A549 (cell line): ENCODE results near the gene GBA2. TPM values are rescaled to one million over a fixed set of nuclear protein-coding genes. Genes with fewer than 3 reads are reported as not detected.

Source experiments
- ATAC-seq, 2 experiments: fragments of 200-7000 bp in 1 of 2; fragments of >200 bp in 1 of 2; cut with Nextera tagmentation in 1 of 2; cut with Tn5 transposase in 1 of 2; 3 replicates each; pipeline versions ENCODE4 v1.8.0 to v1.9.1; 2018 to 2020; ENCODE audit warnings: mild to moderate bottlenecking in 1 of 2, moderate library complexity in 1 of 2
- CTCF ChIA-PET: fragments of 300-600 bp; sonication (Branson Sonifier 250); formaldehyde crosslinking; extraction: SDS; loops from one replicate; lab custom pipeline; 2021; ENCODE audit warnings: antibody characterized with exemption, inconsistent platforms; lab: Yijun Ruan, JAX
- POLR2A ChIA-PET: fragments of 350-600 bp; formaldehyde crosslinking; extraction: SDS; loops from one replicate; lab custom pipeline; 2021; ENCODE audit warnings: antibody characterized with exemption, inconsistent platforms; lab: Yijun Ruan, JAX
- DNase-seq, 2 experiments: peaks; one replicate each; pipeline versions ENCODE4 v3.0.0 to v3.0.0-alpha.2; 2011 to 2016; ENCODE audit warnings: low read depth in 1 of 2, low spot score in 1 of 2
- FAIRE-seq: peaks from 2 replicates; lab custom pipeline; 2011; peaks lifted over from hg19 to GRCh38; lab: Jason Lieb, UNC
- H3K27ac ChIP-seq, 2 experiments: fragments of >200 bp; sonication (Bioruptor Twin); formaldehyde crosslinking; 3 replicates each; pipeline ENCODE4 v1.5.1; 2016 to 2017
- H3K4me1 ChIP-seq: fragments of >200 bp; sonication (Bioruptor Twin); formaldehyde crosslinking; 3 replicates; pipeline ENCODE4 v1.6.1; 2016
- H3K4me2 ChIP-seq: fragments of >200 bp; sonication (Bioruptor Twin); formaldehyde crosslinking; 3 replicates; pipeline ENCODE4 v1.6.1; 2016
- H3K4me3 ChIP-seq: fragments of >200 bp; sonication (Bioruptor Twin); formaldehyde crosslinking; 3 replicates; pipeline ENCODE4 v1.5.1; 2016
- H3K9me3 ChIP-seq: fragments of >200 bp; sonication (Bioruptor Twin); formaldehyde crosslinking; 3 replicates; pipeline ENCODE4 v1.6.1; 2016
- CBX2 ChIP-seq: fragments of 200-600 bp; sonication (generic); IDR thresholded peaks from 2 replicates; pipeline ENCODE4 v1.6.1; 2016; ENCODE audit warnings: low read depth, mild to moderate bottlenecking, borderline replicate concordance
- CHD2 ChIP-seq: fragments of 150-350 bp; IDR thresholded peaks from 2 replicates; pipeline ENCODE4 v1.6.1; 2014; ENCODE audit warnings: low read length; ENCODE audit not compliant: partially characterized antibody
- EHF ChIP-seq: fragments of 250-450 bp; sonication (Bioruptor Pico); IDR thresholded peaks from 2 replicates; pipeline ENCODE4 v1.5.0; 2020; ENCODE audit warnings: mild to moderate bottlenecking
- EHMT2 ChIP-seq: fragments of 200-600 bp; sonication (generic); IDR thresholded peaks from 2 replicates; pipeline ENCODE4 v1.6.1; 2016; ENCODE audit warnings: antibody characterized with exemption, low read depth, mild to moderate bottlenecking, moderate library complexity
- FOSB ChIP-seq: fragments of 250-450 bp; sonication (Bioruptor Pico); IDR thresholded peaks from 2 replicates; pipeline ENCODE4 v1.5.0; 2020; ENCODE audit warnings: mild to moderate bottlenecking, moderate library complexity
- GATA3 ChIP-seq: IDR thresholded peaks from 2 replicates; pipeline ENCODE4 v1.6.1; 2012; ENCODE audit warnings: borderline replicate concordance
- HOXB5 ChIP-seq: fragments of 250-450 bp; sonication (Bioruptor Pico); IDR thresholded peaks from 2 replicates; pipeline ENCODE4 v1.5.0; 2020; ENCODE audit warnings: mild to moderate bottlenecking, moderate library complexity
- KDM5A ChIP-seq: fragments of 200-600 bp; sonication (generic); IDR thresholded peaks from 2 replicates; pipeline ENCODE4 v1.6.1; 2016; ENCODE audit warnings: antibody characterized with exemption, mild to moderate bottlenecking
- MAZ ChIP-seq: fragments of 150-350 bp; IDR thresholded peaks from 2 replicates; pipeline ENCODE4 v1.6.1; 2014; ENCODE audit warnings: antibody characterized with exemption, low read depth, low read length, borderline replicate concordance
- MYC ChIP-seq: IDR thresholded peaks from 2 replicates; pipeline ENCODE4 v1.6.1; 2012; ENCODE audit warnings: mild to moderate bottlenecking, inconsistent platforms, low read length, improper control_type of control experiment, borderline replicate concordance
- PHF8 ChIP-seq: fragments of 200-600 bp; sonication (generic); IDR thresholded peaks from 2 replicates; pipeline ENCODE4 v1.6.1; 2016; ENCODE audit warnings: low read depth, mild to moderate bottlenecking, antibody characterized with exemption, moderate library complexity, borderline replicate concordance
- POLR2A ChIP-seq: IDR thresholded peaks from 2 replicates; pipeline ENCODE4 v1.6.1; 2012; ENCODE audit warnings: mild to moderate bottlenecking, low read length
- POLR2AphosphoS2 ChIP-seq: conservative IDR thresholded peaks from 2 replicates; pipeline ENCODE4 v1.6.1; 2012; ENCODE audit warnings: low read length, improper control_type of control experiment, inconsistent platforms
- RARB ChIP-seq: fragments of 250-450 bp; sonication (Bioruptor Pico); IDR thresholded peaks from 2 replicates; pipeline ENCODE4 v1.8.0; 2021; ENCODE audit warnings: mild to moderate bottlenecking, moderate library complexity
- RCOR1 ChIP-seq: fragments of 150-350 bp; IDR thresholded peaks from 2 replicates; pipeline ENCODE4 v1.6.1; 2014; ENCODE audit warnings: antibody characterized with exemption, low read length, low read depth
- TP53 ChIP-seq: fragments of 250-450 bp; sonication (Bioruptor Pico); IDR thresholded peaks from 2 replicates; pipeline ENCODE4 v1.5.0; 2021; ENCODE audit warnings: mild to moderate bottlenecking, moderate library complexity
- WGBS: methylation state at CpG from one replicate; pipeline ENCODE4 v1.1.6; 2017; ENCODE audit errors: missing lambda C conversion rate; 5-methylcytosine and 5-hydroxymethylcytosine counted together
- polyA plus RNA-seq, 4 experiments: library from polyadenylated mRNA; depleted of rRNA in 3 of 4; stranded (reverse); fragments of >200 nt; fragmentation: RNase III in 1 of 4; extraction: RNeasy Plus Mini Kit Qiagen cat#74134 plus additional on column Dnase treatment in 1 of 4; gene quantifications; 2 replicates in 3 of 4; 3 replicates in 1 of 4; pipeline ENCODE4 v1.2.3, GENCODE V29; 2011 to 2017
- TF ChIP-seq, protein P1 (sequence below): IDR thresholded peaks from 2 replicates; pipeline ENCODE4 v1.6.1; 2012
- TF ChIP-seq, protein P2 (sequence below): fragments of 450-650 bp; IDR thresholded peaks from 2 replicates; pipeline ENCODE4 v1.6.1; 2014; ENCODE audit warnings: antibody characterized with exemption

Gene GBA2
- polyA plus RNA-seq, 2 of the 4 experiments (the other 2 are of a cell fraction) = 38.9 to 40.0 TPM

DNA sequence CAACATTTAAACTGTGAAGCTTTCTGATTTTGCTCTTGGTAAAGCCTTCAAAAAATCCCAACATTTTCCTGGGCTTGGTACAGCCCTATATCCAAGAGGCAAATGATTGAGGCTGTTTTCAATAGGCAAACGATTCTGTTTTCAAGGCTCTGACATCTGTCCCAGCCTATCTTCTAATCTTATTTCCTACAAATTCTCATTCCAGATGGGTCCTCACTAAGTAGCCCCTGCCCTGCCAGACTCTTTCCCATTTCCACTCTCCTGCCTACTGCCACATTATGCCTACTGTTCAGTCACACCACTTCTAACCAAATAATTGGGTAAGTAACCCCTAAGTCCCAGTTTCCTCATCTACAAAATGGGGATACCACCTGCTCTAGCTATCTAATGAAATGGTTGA, 3.5 kb downstream of the GBA2 start:
- H3K4me2 ChIP-seq = peak overlapping the region; percentile 94
- H3K4me3 ChIP-seq = no peak overlapping the region
- FAIRE-seq (no peak), DNase-seq (no peak), ATAC-seq (no peak)
- H3K27ac ChIP-seq = no peak overlapping the region
- CTCF ChIA-PET = interaction anchor here (0.7 to 13.6 kb wide), 5 partner anchors 8 to 75 kb away, joined by 3 to 116 read pairs (median 67); partner anchors contain the start of genes CREB3, MSMP and TLN1
- peaks cover 30% of the 10 kb centered on the region for H3K4me1 ChIP-seq
- no peaks in the 10 kb centered on the region for H3K9me3 ChIP-seq
- POLR2A ChIA-PET = interaction anchor here (4.8 kb wide), 1 partner anchor 14 kb away, joined by 41 read pairs; the partner anchor contains the start of genes CREB3 and TLN1
- no peak for TF ChIP-seq CHD2
- TF ChIP-seq, protein P1, sequence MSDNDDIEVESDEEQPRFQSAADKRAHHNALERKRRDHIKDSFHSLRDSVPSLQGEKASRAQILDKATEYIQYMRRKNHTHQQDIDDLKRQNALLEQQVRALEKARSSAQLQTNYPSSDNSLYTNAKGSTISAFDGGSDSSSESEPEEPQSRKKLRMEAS = no peak
- 83% methylated on average over 1 of the region's 1 CpG for WGBS

DNA sequence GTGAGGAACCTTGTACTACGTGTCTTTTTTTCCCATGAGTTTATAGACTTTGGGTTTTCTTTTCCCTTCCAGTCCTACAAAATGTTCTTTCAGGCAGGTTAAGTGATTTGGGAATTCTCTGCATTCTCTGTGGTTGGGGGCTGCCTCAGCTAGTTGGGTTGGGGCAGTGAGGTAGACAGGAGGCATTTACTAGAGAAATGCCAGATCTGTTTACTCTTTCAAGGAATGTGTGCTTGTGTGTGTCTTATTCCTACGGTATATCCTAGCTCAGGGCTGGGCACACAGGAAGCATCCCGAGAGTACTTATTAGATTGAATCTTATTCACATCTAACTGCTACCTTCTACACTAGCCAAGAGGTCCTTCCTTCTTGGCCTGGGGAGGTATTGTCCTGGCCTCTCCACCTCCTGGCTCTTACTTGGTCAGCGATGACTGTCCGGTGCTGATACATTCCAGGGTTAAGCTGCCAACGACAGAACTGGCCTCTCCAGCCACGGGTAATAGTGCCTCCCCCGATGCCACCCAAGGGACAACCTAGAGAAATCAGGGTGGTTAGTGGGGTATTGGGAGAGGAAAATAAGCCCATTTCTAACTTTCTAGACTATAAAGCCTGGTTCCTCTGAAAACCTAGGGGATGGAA, 5.0 kb downstream of the GBA2 start:
- ATAC-seq = no peak
- no peak overlapping the region for H3K4me3 ChIP-seq
- no peak overlapping the region for H3K4me2 ChIP-seq
- ChIA-PET CTCF (interaction anchor here (0.7 to 13.6 kb wide), 8 partner anchors 6 to 85 kb away, joined by 3 to 116 read pairs (median 5); partner anchors contain the start of genes CREB3, MSMP and TLN1), POLR2A (interaction anchor here (1.2 kb wide), 1 partner anchor 12 kb away, joined by 3 read pairs; the partner anchor contains the start of genes CREB3 and TLN1)
- no peak for FAIRE-seq
- no peak for DNase-seq
- TF ChIP-seq TP53 (CRISPR knock-in tag) (no peak), POLR2AphosphoS2 (no peak), RARB (no peak), CBX2 (no peak)
- TF ChIP-seq, protein P2, sequence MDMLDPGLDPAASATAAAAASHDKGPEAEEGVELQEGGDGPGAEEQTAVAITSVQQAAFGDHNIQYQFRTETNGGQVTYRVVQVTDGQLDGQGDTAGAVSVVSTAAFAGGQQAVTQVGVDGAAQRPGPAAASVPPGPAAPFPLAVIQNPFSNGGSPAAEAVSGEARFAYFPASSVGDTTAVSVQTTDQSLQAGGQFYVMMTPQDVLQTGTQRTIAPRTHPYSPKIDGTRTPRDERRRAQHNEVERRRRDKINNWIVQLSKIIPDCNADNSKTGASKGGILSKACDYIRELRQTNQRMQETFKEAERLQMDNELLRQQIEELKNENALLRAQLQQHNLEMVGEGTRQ = no peak
- WGBS = 85% methylated on average over 8 of the region's 8 CpGs
- no peak overlapping the region for H3K27ac ChIP-seq
- H3K4me1 ChIP-seq = peaks cover 24% of the 10 kb centered on the region
- H3K9me3 ChIP-seq = no peaks in the 10 kb centered on the region

DNA sequence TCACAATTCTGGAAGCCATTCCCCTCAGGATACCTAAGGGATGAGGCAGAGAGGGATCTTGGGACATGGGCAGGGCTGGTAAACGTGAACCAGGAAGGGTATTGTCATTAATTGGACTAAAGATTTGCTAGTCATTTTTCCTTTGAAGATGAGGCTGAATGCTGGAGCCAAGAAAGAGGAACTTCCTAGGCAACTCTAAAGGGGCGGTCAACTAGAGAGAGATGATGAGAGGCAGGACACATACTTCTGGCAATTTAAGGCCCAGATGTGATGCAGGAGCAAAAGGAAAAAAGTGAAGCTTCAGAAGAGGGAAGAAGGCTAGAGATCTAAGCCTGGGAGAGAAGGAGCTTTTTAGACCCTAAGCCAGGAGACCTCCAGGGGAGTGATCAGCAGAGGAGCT, 5.6 kb downstream of the GBA2 start:
- FAIRE-seq (no peak), DNase-seq (no peak), ATAC-seq (no peak)
- Histone ChIP-seq H3K27ac (no peak overlapping the region), H3K4me2 (no peak overlapping the region), H3K4me3 (no peak overlapping the region), H3K9me3 (no peaks in the 10 kb centered on the region), H3K4me1 (peaks cover 24% of the 10 kb centered on the region)
- WGBS = 75% methylated on average over 2 of the region's 2 CpGs
- ChIA-PET CTCF (interaction anchor here (0.9 to 13.6 kb wide), 8 partner anchors 6 to 84 kb away, joined by 3 to 116 read pairs (median 5); partner anchors contain the start of genes CREB3, MSMP and TLN1), POLR2A (interaction anchor here (1.2 kb wide), 1 partner anchor 11 kb away, joined by 3 read pairs; the partner anchor contains the start of genes CREB3 and TLN1)
- TF ChIP-seq MAZ (no peak), TP53 (CRISPR knock-in tag) (no peak), EHMT2 (no peak), CBX2 (no peak), HOXB5 (no peak), PHF8 (no peak), GATA3 (no peak)

DNA sequence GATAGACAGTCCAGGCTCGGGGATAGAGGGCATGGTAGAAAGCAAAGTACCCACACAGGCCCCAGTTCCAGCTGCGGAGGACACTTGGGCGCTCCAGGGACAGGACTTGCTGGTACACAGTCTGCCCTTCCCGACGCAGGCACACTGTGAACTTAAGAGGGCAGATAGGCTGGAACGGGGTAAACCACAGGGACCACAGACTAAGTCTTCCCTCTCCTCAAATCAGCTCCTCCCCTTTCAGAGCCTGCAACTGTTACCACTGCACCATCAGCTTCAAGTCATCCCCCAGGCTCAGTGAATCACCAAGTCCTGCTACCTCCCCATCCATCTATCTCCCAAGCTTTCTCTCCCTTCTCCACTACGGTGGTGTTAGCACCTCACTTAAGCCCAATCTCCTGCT, 7.3 kb downstream of the GBA2 start:
- Histone ChIP-seq H3K9me3 (no peaks in the 10 kb centered on the region), H3K27ac (no peak overlapping the region), H3K4me3 (no peak overlapping the region), H3K4me1 (peaks cover 13% of the 10 kb centered on the region), H3K4me2 (no peak overlapping the region)
- ChIA-PET POLR2A (interaction anchor here (0.5 to 2.2 kb wide), 3 partner anchors 9 to 47 kb away, joined by 3 to 8 read pairs (median 6); partner anchors contain the start of genes CREB3 and TLN1), CTCF (interaction anchor here (1.0 to 13.6 kb wide), 5 partner anchors 13 to 83 kb away, joined by 3 to 116 read pairs (median 16); partner anchors contain the start of genes CCDC107, CREB3, HINT2 and MSMP)
- DNase-seq (no peak), ATAC-seq (no peak; a peak in 1 of 6 replicates), FAIRE-seq (no peak)
- TF ChIP-seq EHMT2 (no peak), RCOR1 (no peak), POLR2A (no peak), KDM5A (no peak), EHF (CRISPR knock-in tag) (no peak), FOSB (no peak), MYC (no peak)
- 93% methylated on average over 7 of the region's 7 CpGs for WGBS
